ENCODE results near the gene THRA.

- no peak for TF ChIP-seq CTCF (IDR thresholded peaks at IDR 0.05)
- TF ChIP-seq POLR2AphosphoS5 (IDR thresholded peaks at IDR 0.05; ENCODE audit: low read depth, low read length) = no peak
Measured at GRCh38 chr17:40034426-40035161, 28.2 kb upstream of the THRA start.

Measured in Panc1 (cell line).